ENCODE data around the gene SCTR.

- TF ChIP-seq POLR2AphosphoS5 (IDR thresholded peaks at IDR 0.05; ENCODE audit: low read depth, low read length) (no peak), POLR2A (IDR thresholded peaks at IDR 0.05; ENCODE audit: low read depth, low read length) (no peak), TAF1 (IDR thresholded peaks at IDR 0.05; ENCODE audit: low read depth, low read length) (no peak), PAX5 (IDR thresholded peaks at IDR 0.05; ENCODE audit: insufficient read depth, low read length, severe bottlenecking) (no peak)
These were observed 100.5 kb downstream of the SCTR start for GRCh38 chr2:119423811-119424210.
